Measurements from ENCODE around the gene GNG7. TPM values are rescaled to one million over a fixed set of nuclear protein-coding genes. Genes with fewer than 3 reads are reported as not detected.

The GNG7 gene
- total RNA-seq, 1 donor: not detected

GRCh38 chr19:2726904-2727639 lies 24.6 kb upstream of the GNG7 start:
- TF ChIP-seq, protein P1, sequence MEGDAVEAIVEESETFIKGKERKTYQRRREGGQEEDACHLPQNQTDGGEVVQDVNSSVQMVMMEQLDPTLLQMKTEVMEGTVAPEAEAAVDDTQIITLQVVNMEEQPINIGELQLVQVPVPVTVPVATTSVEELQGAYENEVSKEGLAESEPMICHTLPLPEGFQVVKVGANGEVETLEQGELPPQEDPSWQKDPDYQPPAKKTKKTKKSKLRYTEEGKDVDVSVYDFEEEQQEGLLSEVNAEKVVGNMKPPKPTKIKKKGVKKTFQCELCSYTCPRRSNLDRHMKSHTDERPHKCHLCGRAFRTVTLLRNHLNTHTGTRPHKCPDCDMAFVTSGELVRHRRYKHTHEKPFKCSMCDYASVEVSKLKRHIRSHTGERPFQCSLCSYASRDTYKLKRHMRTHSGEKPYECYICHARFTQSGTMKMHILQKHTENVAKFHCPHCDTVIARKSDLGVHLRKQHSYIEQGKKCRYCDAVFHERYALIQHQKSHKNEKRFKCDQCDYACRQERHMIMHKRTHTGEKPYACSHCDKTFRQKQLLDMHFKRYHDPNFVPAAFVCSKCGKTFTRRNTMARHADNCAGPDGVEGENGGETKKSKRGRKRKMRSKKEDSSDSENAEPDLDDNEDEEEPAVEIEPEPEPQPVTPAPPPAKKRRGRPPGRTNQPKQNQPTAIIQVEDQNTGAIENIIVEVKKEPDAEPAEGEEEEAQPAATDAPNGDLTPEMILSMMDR (IDR thresholded peaks at IDR 0.05; ENCODE audit: insufficient read depth, low read depth, low read length): no peak
- H3K4me3 ChIP-seq (ENCODE audit: low read depth, low read length): no peak overlapping the region
- DNase-seq (ENCODE audit: low read depth): no peak

GRCh38 chr19:2726160-2726855 lies 23.8 kb upstream of the GNG7 start:
- DNase-seq (ENCODE audit: low read depth): no peak
- no peak overlapping the region for H3K4me3 ChIP-seq (ENCODE audit: low read depth, low read length)
- TF ChIP-seq, protein P1 (IDR thresholded peaks at IDR 0.05; ENCODE audit: insufficient read depth, low read depth, low read length): no peak

GRCh38 chr19:2724148-2724557 lies 21.7 kb upstream of the GNG7 start:
- no peak overlapping the region for H3K4me3 ChIP-seq (ENCODE audit: low read depth, low read length)
- DNase-seq (ENCODE audit: low read depth): no peak
- TF ChIP-seq, protein P1 (IDR thresholded peaks at IDR 0.05; ENCODE audit: insufficient read depth, low read depth, low read length): no peak

DNA sequence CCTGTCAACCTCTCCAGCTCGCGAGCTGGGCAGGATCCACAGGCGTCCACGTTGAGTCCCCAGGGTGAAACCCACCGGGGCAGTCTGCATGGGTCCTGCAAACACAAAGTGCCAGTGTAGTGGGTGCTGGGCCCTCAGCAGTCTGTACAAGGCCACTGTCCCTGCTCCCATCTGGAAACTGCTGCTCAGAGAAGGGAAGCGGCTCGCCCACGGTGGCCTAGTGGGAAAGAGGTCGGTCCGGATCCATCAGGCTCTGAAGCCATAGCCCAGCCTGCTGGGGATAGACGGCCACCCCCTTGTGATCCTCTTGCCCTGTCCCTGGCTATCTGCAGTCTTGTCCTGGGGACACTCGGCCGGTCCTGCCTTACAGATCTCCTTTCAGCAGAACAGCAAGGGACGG lies 21.3 kb upstream of the GNG7 start:
- DNase-seq (ENCODE audit: low read depth): no peak
- TF ChIP-seq, protein P1 (IDR thresholded peaks at IDR 0.05; ENCODE audit: insufficient read depth, low read depth, low read length): no peak
- no peak overlapping the region for H3K4me3 ChIP-seq (ENCODE audit: low read depth, low read length)

DNA sequence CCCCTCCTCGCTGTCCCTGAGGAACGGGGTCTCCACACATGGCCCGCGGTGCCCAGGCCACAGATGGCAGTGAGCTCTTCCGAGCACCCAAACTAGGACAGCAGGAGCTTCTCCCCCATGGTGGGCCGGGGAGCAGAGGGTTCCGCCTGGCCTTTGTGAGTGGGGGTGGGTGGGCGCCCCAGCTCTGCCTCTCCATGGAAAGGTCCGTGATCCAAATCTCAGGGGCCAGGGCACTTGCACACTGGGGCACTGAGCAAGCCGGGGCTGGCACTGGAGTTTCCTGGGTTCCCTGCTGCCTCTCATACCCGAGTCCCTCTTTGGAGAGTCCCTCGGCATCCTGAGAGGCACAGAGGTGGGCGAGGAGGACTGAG lies 20.8 kb upstream of the GNG7 start:
- TF ChIP-seq, protein P1 (IDR thresholded peaks at IDR 0.05; ENCODE audit: insufficient read depth, low read depth, low read length): no peak
- no peak for DNase-seq (ENCODE audit: low read depth)
- no peak overlapping the region for H3K4me3 ChIP-seq (ENCODE audit: low read depth, low read length)

DNA sequence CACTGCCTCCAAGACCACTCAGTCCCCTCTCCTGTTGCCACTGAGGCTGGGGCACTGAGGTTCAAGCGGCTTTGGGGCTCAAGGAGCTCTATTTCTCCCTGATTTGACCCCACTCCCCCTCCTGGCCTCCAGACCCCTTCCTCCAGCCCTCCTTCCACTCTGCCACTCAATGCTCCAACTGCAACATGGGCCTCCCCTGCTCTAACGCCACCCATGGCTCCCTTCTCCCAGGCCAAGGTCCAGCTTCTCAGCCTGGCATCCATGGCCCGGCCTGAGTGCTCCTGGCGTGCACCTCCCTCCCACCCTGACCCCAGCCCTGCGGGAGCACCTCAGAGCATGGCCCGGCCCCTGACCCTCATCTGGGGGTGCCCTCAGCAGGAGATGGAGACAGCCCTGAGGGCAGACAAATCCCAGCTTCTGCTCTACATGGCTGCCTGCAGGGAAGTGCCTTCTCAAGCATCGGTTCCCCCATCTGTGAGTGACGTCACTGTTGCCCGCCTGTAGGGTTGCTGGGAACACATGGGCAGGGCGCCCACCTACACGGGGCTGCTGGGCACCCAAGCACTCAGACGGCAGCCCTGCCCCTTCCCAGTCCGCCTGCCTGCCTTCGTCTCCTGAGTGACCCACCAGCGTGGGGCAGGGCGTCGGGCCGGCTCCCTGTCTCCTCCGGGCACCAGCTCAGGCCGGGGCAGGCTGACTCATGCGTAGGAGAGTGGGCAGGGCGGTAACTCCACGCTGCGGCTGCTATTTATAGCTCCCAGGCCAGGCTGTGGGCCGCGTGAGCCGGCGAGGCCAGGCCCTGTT lies 20.2 kb upstream of the GNG7 start:
- DNase-seq (ENCODE audit: low read depth): peak; percentile 82
- TF ChIP-seq, protein P1 (IDR thresholded peaks at IDR 0.05; ENCODE audit: insufficient read depth, low read depth, low read length): no peak
- H3K4me3 ChIP-seq (ENCODE audit: low read depth, low read length): no peak overlapping the region
